Measurements from ENCODE around the gene RNF10. TPM values are rescaled to one million over a fixed set of nuclear protein-coding genes. Genes with fewer than 3 reads are reported as not detected.

The RNF10 gene
- polyA plus RNA-seq, 1 donor (not counting 4 experiments of a cell fraction or from before 2014, with no cell fraction given), result 60.3 TPM

DNA sequence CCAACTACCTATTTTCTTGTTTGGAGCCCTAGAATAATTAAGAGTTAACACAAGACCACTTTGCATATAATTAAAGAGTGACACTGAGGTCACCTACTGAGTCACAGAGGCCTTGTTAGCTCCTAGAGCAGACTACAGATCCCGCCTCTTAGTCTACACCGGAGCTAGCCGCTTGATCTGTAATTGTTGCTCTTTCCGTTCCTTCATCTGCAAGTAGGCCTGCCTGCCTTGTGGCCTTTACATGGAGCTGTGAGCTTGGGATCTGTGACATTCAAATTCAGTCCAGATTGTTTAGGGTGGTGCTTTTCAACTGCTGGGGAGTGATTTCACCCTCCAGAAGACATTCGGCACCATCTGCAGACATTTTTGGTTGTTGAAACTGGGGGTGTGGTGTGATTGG is 43.8 kb upstream of the RNF10 start:
- H3K4me1 ChIP-seq (ENCODE audit: control insufficient read depth, extremely low read depth, insufficient read depth, low read length), result peaks cover 6% of the 10 kb centered on the region
- H2AFZ ChIP-seq (ENCODE audit: control insufficient read depth, low read length), result no peak overlapping the region
- H3K9ac ChIP-seq (ENCODE audit: control insufficient read depth, extremely low read depth, insufficient read depth, low read length), result no peak overlapping the region
- no peak overlapping the region for H3K4me3 ChIP-seq (ENCODE audit: control insufficient read depth in 2 of 3, extremely low read depth in 1 of 3, insufficient read depth in 2 of 3, low read depth in 1 of 3, low read length in 3 of 3)
- H3K79me2 ChIP-seq (ENCODE audit: control insufficient read depth, insufficient read depth, low read length), result peaks cover 12% of the 10 kb centered on the region
- H3K9me1 ChIP-seq (ENCODE audit: control insufficient read depth, extremely low read depth, insufficient read depth, low read length), result peaks cover 2% of the 10 kb centered on the region
- H3K27ac ChIP-seq (ENCODE audit: control insufficient read depth, insufficient read depth, low read length), result no peak overlapping the region
- H3K36me3 ChIP-seq (ENCODE audit: control insufficient read depth in 2 of 2, extremely low read depth in 1 of 2, insufficient read depth in 2 of 2, low read length in 2 of 2), result peaks cover 0 to 10% of the 10 kb centered on the region in 2 experiments
- H4K20me1 ChIP-seq (ENCODE audit: control insufficient read depth, extremely low read depth, insufficient read depth, low read length), result peaks cover 2% of the 10 kb centered on the region
- DNase-seq (ENCODE audit: low read depth, low spot score), result no peak
- H3K9me3 ChIP-seq (ENCODE audit: control insufficient read depth, low read depth, low read length), result no peaks in the 10 kb centered on the region
- dilution Hi-C loops (cut with MboI; ENCODE audit: extremely low pct_ligation_motif_present, low sequenced_read_pairs), result no loop called here
- TF ChIP-seq EZH2 (IDR thresholded peaks at IDR 0.05; ENCODE audit: low read length), result no peak
- TF ChIP-seq, protein P1, sequence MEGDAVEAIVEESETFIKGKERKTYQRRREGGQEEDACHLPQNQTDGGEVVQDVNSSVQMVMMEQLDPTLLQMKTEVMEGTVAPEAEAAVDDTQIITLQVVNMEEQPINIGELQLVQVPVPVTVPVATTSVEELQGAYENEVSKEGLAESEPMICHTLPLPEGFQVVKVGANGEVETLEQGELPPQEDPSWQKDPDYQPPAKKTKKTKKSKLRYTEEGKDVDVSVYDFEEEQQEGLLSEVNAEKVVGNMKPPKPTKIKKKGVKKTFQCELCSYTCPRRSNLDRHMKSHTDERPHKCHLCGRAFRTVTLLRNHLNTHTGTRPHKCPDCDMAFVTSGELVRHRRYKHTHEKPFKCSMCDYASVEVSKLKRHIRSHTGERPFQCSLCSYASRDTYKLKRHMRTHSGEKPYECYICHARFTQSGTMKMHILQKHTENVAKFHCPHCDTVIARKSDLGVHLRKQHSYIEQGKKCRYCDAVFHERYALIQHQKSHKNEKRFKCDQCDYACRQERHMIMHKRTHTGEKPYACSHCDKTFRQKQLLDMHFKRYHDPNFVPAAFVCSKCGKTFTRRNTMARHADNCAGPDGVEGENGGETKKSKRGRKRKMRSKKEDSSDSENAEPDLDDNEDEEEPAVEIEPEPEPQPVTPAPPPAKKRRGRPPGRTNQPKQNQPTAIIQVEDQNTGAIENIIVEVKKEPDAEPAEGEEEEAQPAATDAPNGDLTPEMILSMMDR (optimal IDR thresholded peaks at IDR 0.05 in 1 of 3, IDR thresholded peaks at IDR 0.05 in 1 of 3, conservative IDR thresholded peaks at IDR 0.05 in 1 of 3; ENCODE audit: extremely low read depth in 1 of 3, insufficient read depth in 2 of 3, low read length in 3 of 3), result no peak
- no peaks in the 10 kb centered on the region for H3K27me3 ChIP-seq (ENCODE audit: control insufficient read depth, extremely low read depth, insufficient read depth, low read length)
- no peak for FAIRE-seq
- H3K4me2 ChIP-seq (ENCODE audit: control insufficient read depth, extremely low read depth, insufficient read depth, low read depth, low read length), result no peak overlapping the region

DNA sequence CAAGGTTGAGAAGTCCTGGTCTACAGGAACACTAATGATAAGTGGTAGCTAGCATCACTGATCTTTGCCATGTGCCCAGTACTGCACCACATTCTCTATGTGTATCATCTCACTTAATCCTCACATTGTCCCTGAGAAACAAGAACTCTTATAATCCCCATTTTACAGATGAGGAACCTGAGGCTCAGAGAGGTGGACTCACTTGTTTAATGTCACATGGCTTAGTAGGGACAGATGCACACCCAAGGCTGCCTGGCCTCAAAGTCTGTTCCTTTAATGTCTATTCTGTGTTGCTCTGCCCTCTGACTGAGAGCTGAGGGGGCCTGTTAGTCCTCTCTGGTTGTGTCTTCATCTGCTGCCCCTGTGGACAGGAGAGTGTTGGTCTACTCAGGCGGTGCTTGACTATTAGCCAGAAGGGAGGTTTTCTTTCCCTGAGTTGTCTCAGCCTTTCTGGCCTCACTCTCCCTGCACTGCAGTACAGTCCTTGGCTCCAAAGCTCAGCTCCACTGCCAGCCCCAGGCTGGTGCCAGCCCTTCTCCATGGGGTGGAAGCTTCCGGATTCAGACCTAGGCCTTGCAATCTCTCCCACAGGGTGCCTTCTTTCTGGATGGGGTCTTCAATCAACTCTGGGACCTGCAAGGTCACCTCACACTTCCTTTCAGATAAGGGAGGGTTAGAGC is 43.2 kb upstream of the RNF10 start:
- no peak for TF ChIP-seq EZH2 (IDR thresholded peaks at IDR 0.05; ENCODE audit: low read length)
- TF ChIP-seq, protein P1 (optimal IDR thresholded peaks at IDR 0.05 in 1 of 3, IDR thresholded peaks at IDR 0.05 in 1 of 3, conservative IDR thresholded peaks at IDR 0.05 in 1 of 3; ENCODE audit: extremely low read depth in 1 of 3, insufficient read depth in 2 of 3, low read length in 3 of 3), result no peak
- DNase-seq (ENCODE audit: low read depth, low spot score), result no peak
- dilution Hi-C loops (cut with MboI; ENCODE audit: extremely low pct_ligation_motif_present, low sequenced_read_pairs), result no loop called here
- Histone ChIP-seq H3K79me2 (ENCODE audit: control insufficient read depth, insufficient read depth, low read length) (peaks cover 14% of the 10 kb centered on the region), H3K36me3 (ENCODE audit: control insufficient read depth in 2 of 2, extremely low read depth in 1 of 2, insufficient read depth in 2 of 2, low read length in 2 of 2) (peaks cover 0 to 10% of the 10 kb centered on the region in 2 experiments), H2AFZ (ENCODE audit: control insufficient read depth, low read length) (no peak overlapping the region), H3K4me3 (ENCODE audit: control insufficient read depth in 2 of 3, extremely low read depth in 1 of 3, insufficient read depth in 2 of 3, low read depth in 1 of 3, low read length in 3 of 3) (no peak overlapping the region), H3K4me2 (ENCODE audit: control insufficient read depth, extremely low read depth, insufficient read depth, low read depth, low read length) (no peak overlapping the region), H3K27me3 (ENCODE audit: control insufficient read depth, extremely low read depth, insufficient read depth, low read length) (no peaks in the 10 kb centered on the region), H3K9me3 (ENCODE audit: control insufficient read depth, low read depth, low read length) (no peaks in the 10 kb centered on the region), H3K27ac (ENCODE audit: control insufficient read depth, insufficient read depth, low read length) (no peak overlapping the region), H3K9ac (ENCODE audit: control insufficient read depth, extremely low read depth, insufficient read depth, low read length) (no peak overlapping the region), H3K9me1 (ENCODE audit: control insufficient read depth, extremely low read depth, insufficient read depth, low read length) (peaks cover 2% of the 10 kb centered on the region), H4K20me1 (ENCODE audit: control insufficient read depth, extremely low read depth, insufficient read depth, low read length) (peaks cover 2% of the 10 kb centered on the region), H3K4me1 (ENCODE audit: control insufficient read depth, extremely low read depth, insufficient read depth, low read length) (peaks cover 6% of the 10 kb centered on the region)
- no peak for FAIRE-seq
